ENCODE data around the gene C21orf91.

- TF ChIP-seq EZH2 (IDR thresholded peaks at IDR 0.05; ENCODE audit: borderline replicate concordance, low read length) (no peak), CTCF (conservative IDR thresholded peaks at IDR 0.05 in 1 of 2, IDR thresholded peaks at IDR 0.05 in 1 of 2; ENCODE audit: extremely low read depth in 1 of 2, insufficient read depth in 1 of 2, low read depth in 1 of 2, low read length in 2 of 2) (no peak)
Measured at GRCh38 chr21:17780539-17780938, 38.6 kb downstream of the C21orf91 start.
